ENCODE results near the gene ASIC2. TPM values are rescaled to one million over a fixed set of nuclear protein-coding genes. Genes with fewer than 3 reads are reported as not detected.

The ASIC2 gene
- total and polyA plus RNA-seq, 9 of the 15 experiments (the other 6 are each of a cell fraction or from before 2014, with no cell fraction given) = not detected

GRCh38 chr17:33167736-33168135 lies 125.4 kb downstream of the ASIC2 start:
- CTCF ChIA-PET (ENCODE audit: low intra/inter-chr PET ratio) = no interaction called here
- no peak overlapping the region for H2AFZ ChIP-seq (ENCODE audit: low read depth, low read length)
- H4K20me1 ChIP-seq (replicated peaks; ENCODE audit: control insufficient read depth, insufficient read depth, low read length) = peaks cover 6% of the 10 kb centered on the region; the same call in 1 of the 2 replicates
- H3K9me1 ChIP-seq (ENCODE audit: control insufficient read depth, insufficient read depth, low read length) = no peaks in the 10 kb centered on the region
- peaks cover 0 to 9% of the 10 kb centered on the region in 2 experiments; a peak in 2 of 5 replicates for H3K27me3 ChIP-seq (ENCODE audit: control insufficient read depth in 2 of 2, insufficient read depth in 2 of 2, low read length in 2 of 2)
- DNase-seq (ENCODE audit: extremely low read depth in 1 of 4, low spot score in 3 of 4) (no peak), ATAC-seq (no peak), FAIRE-seq (no peak)
- POLR2A ChIA-PET = interaction anchor here (0.7 kb wide), 2 partner anchors 143 to 544 kb away, joined by 3 read pairs; no protein-coding TSS in a partner anchor
- no TSS peak for BruUV-seq (replicated peaks)
- H3K79me2 ChIP-seq (ENCODE audit: control insufficient read depth, insufficient read depth, low read length) = no peaks in the 10 kb centered on the region
- no peaks in the 10 kb centered on the region for H3K9me3 ChIP-seq (replicated peaks; ENCODE audit: control insufficient read depth, insufficient read depth, low read depth, low read length)
- intact Hi-C loops (cut with micrococcal nuclease) = no loop called here
- H3K36me3 ChIP-seq (ENCODE audit: control insufficient read depth, insufficient read depth, low read length) = no peaks in the 10 kb centered on the region
- 0% methylated on average over 1 of the region's 1 CpG for WGBS (ENCODE audit: insufficient coverage, low coverage, missing lambda C conversion rate)
- H3K27ac ChIP-seq (ENCODE audit: extremely low read depth, low read depth, low read length) = no peak overlapping the region
- in situ Hi-C loops (cut with MboI) = no loop called here
- H3K4me1 ChIP-seq (replicated peaks in 1 of 2; ENCODE audit: control insufficient read depth in 2 of 2, insufficient read depth in 2 of 2, low read length in 2 of 2) = no peaks in the 10 kb centered on the region
- no peak overlapping the region for H3K4me2 ChIP-seq (ENCODE audit: insufficient read depth, low read length)
- no peak overlapping the region for H3K4me3 ChIP-seq
- no peak overlapping the region for H3K9ac ChIP-seq (ENCODE audit: insufficient read depth in 1 of 2, low read depth in 2 of 2, low read length in 2 of 2)
- TF ChIP-seq BCL6 (CRISPR knock-in tag; IDR thresholded peaks at IDR 0.05) = no peak
- no peak for TF ChIP-seq MYC (IDR thresholded peaks at IDR 0.05; ENCODE audit: low read depth, low read length)
- no peak for TF ChIP-seq MYC (CRISPR knock-in tag; IDR thresholded peaks at IDR 0.05; ENCODE audit: borderline replicate concordance, low read depth)
- TF ChIP-seq SP2 (IDR thresholded peaks at IDR 0.05; ENCODE audit: extremely low read depth, low read depth, low read length, poor library complexity, severe bottlenecking) = no peak
- no peak for TF ChIP-seq ZNF282 (CRISPR knock-in tag; IDR thresholded peaks at IDR 0.05)
- no peak for TF ChIP-seq CEBPB (tag; IDR thresholded peaks at IDR 0.05)
- no peak for TF ChIP-seq SIN3A (IDR thresholded peaks at IDR 0.05; ENCODE audit: borderline replicate concordance in 2 of 2, control insufficient read depth in 1 of 2, low read depth in 2 of 2, low read length in 2 of 2)
- no peak for TF ChIP-seq IRF9 (tag; IDR thresholded peaks at IDR 0.05)
- no peak for TF ChIP-seq U2AF1 (optimal IDR thresholded peaks at IDR 0.05; ENCODE audit: low read depth, low read length)
- TF ChIP-seq TEAD1 (CRISPR knock-in tag; IDR thresholded peaks at IDR 0.05) = no peak
- TF ChIP-seq PTRF (tag; IDR thresholded peaks at IDR 0.05) = no peak
- no peak for TF ChIP-seq SFPQ (IDR thresholded peaks at IDR 0.05; ENCODE audit: low read depth, low read length)
- no peak for TF ChIP-seq PCBP2 (IDR thresholded peaks at IDR 0.05; ENCODE audit: low read depth, low read length, poor library complexity, severe bottlenecking)
